GM21528 (cell line): ENCODE results near the gene HBEGF.
A peak's percentile ranks its signal among the peaks of the same experiment; 100 is the strongest.
"Not testable (repeated sequence)": the region's sequence is repeated elsewhere in the genome, so short reads cannot be mapped to it uniquely, and the experiment has no call there.

ENCODE experiments used
- ATAC-seq: cut with Tn5 transposase; IDR thresholded peaks from one replicate; pipeline ENCODE4 v1.9.1; 2021; ENCODE audit warnings: mild to moderate bottlenecking, moderate library complexity; ENCODE audit not compliant: unreplicated experiment, low FRiP score

Gene HBEGF

DNA sequence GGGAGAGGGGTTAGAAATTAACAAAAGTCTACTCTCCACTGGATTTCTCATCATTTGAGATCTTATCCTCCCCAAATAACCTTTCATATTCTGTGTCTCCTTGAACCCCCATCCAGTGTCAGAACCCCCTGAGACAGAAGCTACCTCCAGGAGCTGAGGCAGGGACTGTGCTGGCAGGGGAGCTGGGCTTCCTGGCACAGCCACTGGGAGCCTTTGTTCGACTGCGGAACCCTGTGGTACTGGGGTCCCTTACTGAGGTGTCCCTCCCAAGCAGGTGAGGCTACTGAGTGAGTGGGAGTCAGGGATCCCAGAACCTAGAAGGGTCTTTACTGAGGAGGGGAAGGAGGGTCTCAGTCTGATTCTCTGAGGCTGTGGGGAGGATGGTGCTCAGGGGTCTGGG is 15.5 kb upstream of the HBEGF start:
- no peak for ATAC-seq

DNA sequence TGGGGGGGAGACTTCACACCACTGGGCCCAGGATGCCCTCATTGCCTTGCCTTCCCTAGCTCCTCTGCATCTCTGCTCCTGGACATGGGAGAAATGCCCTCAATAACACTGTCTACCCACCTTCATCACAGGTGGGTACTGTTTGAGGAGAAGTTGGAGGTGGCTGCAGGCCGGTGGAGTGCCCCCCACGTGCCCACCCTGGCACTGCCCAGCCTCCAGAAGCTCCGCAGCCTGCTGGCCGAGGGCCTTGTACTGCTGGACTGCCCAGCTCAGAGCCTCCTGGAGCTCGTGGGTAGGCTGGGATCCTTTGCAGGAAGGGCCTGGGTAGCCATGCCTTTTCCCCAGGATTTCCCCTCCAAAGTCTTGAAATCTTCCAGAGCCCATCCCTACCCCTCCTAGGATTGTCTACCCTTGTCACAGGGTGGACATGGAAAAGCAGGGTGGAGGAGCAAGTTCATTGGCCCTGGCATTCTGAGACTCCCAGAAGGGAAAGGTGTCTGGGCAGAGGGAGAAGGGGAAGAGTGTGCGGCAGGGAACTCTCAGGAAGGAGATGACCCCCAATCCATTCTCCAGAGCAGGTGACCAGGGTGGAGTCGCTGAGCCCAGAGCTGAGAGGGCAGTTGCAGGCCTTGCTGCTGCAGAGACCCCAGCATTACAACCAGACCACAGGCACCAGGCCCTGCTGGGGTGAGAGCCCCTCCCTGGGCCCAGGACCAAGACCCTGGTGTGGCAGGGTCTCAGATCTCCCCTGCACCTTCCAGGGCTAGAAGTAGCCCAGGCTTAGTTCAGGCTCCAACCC is 14.5 kb upstream of the HBEGF start:
- no peak for ATAC-seq

DNA sequence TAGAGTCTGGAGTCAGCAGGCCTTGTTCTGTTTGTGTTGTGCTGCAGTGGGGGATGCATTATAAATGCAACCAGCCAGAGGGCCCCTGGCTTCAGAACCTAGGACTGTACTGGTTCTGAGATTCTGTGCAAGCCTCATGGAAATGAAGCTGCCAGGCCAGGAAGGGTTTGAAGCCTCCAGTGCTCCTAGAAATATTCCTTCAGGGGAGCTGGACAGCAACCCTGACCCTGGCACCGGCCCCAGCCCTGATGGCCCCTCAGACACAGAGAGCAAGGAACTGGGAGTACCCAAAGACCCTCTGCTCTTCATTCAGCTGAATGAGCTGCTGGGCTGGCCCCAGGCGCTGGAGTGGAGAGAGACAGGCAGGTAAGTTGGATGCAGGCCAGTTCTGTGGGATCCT is 13.7 kb upstream of the HBEGF start, which contains the start of gene SLC4A9:
Gene SLC4A9, plus strand, starts transcription at position 94 of the 400 bp plus-strand sequence. Its CDS starts 43 bp downstream, at position 137.
- ATAC-seq, result no peak

DNA sequence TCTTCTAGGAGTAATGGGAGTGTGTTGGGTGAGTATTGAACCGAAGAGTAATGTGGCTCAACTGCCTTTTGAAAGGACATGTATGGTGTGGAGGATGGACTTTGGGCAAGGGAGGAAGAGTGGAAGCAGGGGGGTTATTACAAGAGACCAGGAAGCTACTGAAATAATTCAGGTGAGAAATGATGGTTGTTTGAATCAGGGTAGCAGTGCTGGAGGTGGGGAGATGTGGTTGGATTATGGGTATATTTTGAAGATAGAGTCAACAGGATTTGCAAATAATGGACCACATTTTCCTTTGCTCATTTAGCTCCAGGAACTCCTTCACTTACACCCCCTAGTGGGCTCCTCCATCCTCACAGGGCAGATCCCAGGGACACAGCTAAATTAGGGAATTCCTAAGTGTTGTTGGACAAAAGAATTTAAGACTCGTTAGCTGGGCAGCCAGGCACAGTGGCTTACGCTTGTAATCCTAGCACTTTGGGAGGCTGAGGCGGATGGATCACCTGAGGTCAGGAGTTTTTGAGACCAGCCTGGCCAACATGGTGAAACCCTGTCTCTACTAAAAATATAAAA is 12.4 kb upstream of the HBEGF start:
- ATAC-seq, result no peak

DNA sequence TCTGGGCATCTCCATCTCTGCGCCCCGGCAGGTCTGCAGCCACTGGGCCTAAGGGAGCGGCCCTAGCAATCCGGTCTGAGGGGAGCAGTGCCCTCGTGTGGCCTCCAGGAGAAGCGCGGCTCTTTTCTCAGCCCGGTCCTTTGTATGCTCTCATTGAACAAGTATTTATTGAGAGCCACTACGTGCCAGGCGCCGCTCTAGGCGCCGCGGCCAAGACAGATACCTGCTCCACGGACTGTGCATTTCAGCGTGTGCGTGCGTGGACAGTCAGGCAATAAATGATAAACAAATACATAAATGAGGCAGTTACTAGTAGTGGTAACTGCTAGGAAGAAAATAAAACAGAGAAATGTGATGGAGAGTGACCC is 11.3 kb upstream of the HBEGF start:
- peak; percentile 89 for ATAC-seq

DNA sequence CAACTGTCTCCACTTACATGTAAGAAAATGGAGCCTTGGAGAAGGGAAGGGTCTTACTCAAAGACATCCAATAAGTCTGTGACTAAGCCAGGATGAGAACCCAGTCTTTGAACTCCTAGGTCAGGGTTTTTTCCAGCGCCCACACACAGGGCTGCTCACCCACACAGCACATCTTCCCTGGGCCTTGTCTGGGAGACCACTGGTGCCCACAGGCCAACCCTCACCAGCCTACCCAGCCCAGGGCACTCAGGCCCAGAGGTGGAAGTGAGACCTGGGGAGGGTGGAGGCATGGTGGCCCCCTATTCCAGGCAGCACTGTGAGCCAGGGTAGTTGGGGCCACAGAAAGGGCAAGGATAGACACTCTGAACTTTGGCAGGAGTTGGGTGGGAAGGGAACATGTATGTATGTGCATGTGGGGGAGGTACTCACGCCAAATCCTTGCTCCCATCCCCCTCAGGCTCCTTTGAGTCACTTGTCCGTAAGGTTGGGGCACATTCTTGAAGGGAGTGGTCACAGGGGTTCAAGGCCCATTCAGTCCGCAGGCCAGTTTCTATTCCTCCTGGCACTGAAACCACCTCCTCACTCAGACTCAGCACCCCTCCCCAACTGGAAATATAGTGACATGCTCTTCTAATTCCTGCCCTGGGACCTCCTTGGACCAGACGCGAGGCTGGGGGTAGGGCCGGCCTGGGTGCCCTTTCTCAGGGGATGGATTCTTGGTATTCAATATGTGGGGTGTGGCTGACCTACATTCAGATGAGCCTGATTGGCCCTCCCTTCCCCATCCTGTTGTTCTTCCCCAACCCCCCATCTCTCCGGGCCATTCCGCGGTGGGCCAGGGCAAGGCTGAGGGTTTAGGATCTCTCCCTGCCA is 10.7 kb upstream of the HBEGF start:
- ATAC-seq, result peak; percentile 20

DNA sequence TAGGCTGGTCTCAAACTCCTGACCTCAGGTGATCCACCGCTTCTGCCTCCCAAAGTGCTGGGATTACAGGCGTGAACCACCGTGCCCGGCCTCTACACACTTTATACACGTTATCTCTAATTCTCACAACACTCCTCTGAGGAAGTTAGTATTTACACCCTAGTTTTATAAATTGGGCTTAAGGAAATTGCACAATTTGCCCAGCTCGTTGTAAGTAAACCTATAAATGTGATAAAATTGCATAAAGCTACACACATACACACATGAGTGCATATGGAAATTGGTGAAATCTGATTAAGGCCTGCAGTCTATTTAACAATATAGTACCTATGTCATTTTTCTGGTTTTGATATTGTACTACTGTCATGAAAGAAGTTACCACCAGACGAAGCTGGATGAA is 9.1 kb upstream of the HBEGF start:
- no peak for ATAC-seq

DNA sequence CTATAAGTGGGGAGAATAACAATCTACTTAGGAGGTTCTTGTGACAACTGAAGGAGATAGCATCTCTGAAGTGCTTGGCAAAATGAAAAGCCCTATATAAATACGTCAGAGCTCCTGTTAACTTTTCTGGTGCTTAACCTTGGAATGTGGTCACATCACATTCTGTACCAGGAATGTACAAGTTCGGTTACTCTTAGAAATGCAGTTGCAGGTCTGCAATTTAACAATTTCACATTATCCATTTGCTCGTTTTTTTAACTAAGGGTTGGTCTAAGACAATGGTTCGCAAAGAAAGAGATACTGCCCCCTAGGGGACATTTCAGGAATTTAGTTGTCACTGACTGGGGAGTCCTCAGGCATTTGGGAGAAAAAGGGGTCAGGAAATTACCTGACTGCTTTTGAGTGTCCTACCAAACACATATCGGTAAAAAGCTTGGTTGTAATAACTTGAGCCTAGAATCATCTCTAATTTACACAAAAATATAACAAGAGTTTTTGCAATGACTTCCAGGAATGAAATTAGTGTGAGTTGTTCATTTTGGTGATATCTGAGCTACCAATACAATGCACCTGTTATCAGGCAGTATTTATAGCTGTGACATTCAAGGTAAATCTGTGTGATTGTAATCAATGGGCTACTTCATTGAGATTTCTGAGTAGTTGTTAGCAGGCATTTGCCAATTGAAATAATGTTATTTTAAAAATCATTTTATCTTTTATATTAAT is 5.4 kb upstream of the HBEGF start:
- ATAC-seq, result peak; percentile 66

DNA sequence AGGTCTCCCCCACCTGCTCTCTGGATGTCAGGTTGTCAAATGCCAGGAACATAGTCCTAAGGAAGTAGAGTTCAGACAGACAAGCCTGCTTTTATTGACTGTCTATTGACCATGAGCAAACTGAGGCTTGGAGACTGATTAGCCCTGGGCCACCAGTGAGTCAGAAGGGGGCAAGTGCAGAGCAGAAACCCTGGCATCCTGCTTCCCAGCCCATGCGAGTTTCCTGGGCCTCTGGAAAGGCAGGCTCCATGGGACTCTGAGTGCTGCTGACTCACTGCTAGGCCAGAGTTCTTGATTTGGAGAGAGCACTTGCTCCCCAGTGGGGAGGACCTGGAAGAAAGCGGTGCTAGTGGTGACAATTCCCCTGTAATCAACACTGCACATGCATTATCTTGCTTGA is 2.8 kb upstream of the HBEGF start:
- ATAC-seq, result no peak

DNA sequence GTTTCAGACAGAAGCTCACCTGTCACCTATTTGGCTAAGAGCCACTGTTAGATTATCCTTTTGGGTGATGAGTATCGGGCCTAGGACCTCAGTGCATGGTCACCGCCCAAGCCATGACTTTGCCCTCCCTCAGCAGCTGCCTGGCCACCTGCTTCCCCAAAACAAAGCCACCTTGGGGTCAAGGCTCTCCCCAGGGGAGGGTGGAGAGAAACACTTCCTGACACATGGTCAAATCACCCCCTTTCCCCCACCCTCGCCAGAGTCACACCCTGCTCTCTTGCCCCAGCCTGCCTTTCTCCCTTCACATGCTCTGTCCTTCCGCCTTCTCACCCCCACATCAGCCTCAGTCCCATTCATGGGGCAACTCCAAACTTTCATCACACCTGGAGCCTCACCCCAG is 1.7 kb upstream of the HBEGF start:
- ATAC-seq, result no peak

DNA sequence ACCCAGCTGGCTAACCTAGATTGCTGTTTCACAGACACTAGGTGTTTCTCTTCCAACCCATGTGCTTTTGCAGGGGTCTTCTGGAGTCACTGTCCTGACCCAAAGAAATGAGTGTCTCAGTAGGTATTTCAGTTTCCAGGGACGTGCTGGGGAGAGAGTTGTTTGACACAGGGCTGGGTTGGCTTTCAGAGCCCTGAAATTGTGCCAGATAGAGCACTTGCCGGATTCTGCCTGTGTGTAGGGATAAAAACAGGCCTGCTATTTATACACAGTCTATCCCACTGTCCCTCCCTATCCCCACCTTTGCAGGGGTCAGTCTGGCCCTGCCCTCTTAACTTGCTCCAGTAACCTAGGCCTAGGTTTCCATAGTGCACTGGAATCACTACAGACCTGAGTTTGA is 957 bp upstream of the HBEGF start:
- no peak for ATAC-seq

DNA sequence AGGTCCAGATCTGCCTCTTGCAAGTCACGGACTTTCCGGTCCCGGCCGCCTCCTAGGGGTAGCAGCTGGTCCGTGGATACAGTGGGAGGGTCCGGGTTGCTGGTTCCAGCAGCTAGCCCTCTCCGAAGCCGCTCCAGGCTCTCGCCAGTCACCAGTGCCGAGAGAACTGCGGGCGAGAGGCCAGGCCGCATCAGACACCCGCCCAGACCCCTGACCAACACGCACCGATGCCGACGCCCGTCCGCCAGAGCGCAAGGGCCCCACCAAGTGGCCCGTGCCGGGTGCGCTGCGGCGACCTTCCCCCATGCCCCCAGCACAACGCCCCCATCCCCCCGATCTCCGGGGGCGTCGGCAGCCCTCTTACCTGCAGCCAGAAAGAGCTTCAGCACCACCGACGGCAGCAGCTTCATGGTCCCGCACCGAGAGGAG is 470 bp downstream of the HBEGF start:
- no peak for ATAC-seq

DNA sequence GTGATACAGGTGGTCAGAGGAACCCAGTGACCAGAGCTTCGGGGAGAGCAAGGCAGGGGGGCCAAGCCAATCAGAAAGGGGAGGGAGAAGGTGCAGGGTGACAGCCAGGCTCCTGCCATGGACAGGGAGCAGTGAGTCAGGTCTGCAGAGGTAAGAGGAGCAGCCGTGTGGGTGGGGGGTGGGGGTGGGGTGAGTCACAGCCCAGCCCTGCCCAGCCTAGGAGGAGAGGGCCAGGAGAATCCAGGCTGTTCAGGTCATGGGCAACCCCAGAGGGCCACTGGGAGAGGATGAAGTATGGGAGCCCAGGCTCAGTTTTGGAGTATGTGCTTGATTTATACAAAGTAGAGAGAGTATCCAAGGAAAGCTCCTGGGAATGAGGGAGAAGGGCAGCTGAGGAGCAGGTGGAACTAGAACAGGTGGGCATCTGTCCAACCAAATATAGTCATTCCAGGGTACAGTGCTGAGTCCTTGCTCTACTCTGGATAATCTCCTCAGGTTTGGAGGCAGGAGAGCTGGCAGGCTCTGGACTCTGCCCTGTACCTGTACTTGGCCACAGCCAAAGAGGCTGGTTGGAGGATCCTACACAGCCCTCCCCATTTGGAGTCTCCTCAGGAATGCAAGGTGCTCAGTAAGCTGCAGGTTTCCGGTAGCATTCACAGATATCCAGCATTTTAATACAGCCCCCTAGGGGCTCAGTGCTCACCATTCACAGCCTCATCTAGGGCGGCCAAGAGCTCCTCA is 1.6 kb downstream of the HBEGF start:
- ATAC-seq, result no peak

DNA sequence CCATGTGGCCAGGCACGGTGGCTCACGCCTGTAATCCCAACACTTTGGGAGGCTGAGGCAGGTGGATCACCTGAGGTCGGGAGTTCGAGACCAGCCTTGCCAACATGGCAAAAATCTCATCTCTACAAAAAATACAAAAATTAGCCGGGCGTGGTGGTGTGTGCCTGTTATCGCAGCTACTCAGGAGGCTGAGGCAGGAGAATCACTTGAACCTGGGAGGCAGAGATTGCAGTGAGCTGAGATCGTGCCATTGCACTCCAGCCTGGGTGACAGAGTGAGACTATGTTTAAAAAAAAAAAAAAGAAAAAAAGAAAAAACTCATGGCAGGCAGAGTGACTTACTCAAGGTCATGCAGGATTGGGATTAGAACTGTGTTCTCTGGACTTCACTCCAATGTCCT is 2.6 kb downstream of the HBEGF start:
- ATAC-seq, result not testable (repeated sequence)

DNA sequence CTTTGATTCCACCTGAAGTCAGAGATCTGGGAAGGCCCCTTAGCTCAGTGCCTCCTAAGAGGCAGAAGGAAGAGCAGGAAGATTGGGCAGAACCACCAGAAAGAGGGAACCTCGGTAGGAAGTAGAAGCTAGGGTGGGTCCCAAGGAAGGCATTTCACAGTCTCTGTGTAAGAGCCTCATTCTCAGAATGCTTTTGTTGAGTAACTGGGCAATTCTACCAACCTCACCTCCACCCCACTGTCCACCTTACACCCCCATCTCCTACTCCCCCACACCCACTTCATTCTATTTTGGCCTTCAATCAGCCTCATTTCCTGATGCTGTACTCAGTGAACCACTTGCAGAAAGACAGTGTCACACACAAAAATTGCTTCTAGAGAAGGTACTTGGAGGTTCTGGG is 3.5 kb downstream of the HBEGF start:
- no peak for ATAC-seq

DNA sequence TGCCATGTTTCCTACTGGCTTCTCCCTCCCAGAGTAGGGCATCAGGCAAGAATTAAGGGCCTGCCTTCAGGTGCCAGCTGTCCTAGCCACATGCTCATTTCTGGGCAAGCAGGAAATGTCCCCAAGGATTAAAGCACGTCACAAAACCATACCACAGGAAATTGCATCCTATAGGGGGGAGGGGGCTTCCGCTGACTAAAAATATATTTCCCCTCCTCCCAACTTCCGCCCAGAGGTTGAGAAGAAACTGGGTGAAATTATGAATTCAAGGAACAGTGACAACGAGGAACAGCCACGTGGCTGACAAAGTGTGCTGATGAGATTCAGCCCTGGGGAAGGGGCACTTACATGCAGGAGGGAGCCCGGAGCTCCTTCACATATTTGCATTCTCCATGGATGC is 4.1 kb downstream of the HBEGF start:
- no peak for ATAC-seq

DNA sequence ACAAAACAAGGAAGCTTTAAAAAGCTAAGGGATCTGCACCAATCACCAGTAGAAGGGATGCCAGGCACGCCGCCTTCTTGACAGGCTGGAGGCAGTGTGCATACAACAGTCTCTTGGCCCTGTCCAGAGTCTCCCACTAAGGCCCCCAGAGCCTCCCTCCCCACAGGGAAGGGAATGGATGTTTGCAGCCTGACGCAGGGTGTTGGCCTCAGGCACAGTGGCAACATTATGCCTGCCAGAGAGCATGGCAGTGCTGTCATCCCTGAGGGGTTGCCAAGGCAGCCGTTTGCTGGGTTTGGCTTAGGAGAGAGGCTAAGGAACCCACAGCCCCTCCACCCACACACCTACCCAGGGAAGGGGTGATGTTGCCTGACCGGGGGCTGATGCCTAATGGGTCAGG is 4.8 kb downstream of the HBEGF start:
- ATAC-seq, result no peak

DNA sequence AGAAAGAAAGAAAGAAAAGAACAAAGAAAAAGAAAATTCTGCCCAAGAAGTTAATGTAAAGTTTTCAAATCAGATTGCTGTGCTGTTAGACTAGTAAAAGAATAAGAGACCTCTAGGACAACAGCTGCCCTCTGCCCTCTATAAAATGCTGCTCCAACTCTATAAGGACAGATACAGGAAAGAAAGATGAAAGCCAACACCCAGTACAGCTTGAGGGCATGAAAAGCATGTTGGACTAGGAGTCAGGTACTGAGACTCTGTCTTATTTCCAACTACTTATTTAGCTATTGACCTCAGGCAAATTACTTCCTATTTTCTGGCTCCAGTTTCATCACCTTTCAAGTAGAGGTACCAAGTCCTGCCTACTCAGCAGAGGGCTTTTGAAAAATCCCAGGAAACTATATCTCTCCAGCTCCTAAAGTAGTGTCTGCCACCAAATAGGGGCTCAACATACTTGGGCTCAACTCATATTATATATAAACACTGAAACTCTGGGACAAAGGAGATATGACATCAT is 5.7 kb downstream of the HBEGF start:
- no peak for ATAC-seq

DNA sequence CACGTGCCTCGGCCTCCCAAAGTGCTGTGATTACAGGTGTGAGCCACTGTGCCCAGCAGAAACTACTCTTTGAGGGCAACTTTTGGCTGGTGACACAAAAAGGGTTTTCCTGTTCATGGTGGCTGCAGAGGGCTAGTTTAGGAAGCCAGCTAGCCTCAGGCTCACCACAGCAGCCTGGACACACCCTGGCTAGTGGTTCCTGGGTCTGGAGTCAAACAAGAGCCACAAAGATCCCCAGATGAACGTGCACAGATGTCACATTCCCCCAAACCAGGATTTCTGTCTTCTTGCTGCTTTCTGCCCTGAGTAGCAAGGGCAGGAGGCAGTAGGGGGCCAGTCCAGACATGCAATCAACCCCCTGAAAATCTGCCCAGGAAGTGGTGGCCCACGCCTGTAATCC is 6.8 kb downstream of the HBEGF start:
- no peak for ATAC-seq

DNA sequence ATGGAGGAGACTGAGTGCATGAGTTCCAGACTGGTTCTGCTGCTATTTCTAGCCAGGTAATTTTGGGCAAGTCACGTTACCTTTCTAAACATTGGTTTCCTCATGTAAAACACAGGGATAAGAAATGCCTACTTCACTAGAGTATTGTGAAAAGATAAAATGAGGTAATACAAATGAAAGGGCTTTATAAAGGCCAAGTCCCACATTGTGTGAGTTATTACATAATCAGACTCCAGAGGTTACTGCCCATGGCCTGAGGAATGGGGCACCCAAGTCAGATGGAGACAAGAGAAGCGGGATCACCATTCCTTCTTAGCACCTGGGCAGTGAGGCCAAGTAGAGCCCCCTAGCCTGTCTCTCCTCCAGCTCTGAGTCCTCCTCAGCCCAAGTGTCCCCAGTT is 7.5 kb downstream of the HBEGF start:
- ATAC-seq, result no peak
